Activated CD4-positive, CD25-positive, alpha-beta regulatory T cell treated with anti-CD3 and anti-CD28 coated beads, Interleukin-2, amount 50 U/mL, for 16 hours (primary cell): ENCODE results near the gene PNPLA2.

Experiments used
- DNase-seq: peaks from one replicate; pipeline ENCODE4 v3.0.0-alpha.2; 2020; ENCODE audit warnings: low read depth, low spot score

The PNPLA2 gene

DNA sequence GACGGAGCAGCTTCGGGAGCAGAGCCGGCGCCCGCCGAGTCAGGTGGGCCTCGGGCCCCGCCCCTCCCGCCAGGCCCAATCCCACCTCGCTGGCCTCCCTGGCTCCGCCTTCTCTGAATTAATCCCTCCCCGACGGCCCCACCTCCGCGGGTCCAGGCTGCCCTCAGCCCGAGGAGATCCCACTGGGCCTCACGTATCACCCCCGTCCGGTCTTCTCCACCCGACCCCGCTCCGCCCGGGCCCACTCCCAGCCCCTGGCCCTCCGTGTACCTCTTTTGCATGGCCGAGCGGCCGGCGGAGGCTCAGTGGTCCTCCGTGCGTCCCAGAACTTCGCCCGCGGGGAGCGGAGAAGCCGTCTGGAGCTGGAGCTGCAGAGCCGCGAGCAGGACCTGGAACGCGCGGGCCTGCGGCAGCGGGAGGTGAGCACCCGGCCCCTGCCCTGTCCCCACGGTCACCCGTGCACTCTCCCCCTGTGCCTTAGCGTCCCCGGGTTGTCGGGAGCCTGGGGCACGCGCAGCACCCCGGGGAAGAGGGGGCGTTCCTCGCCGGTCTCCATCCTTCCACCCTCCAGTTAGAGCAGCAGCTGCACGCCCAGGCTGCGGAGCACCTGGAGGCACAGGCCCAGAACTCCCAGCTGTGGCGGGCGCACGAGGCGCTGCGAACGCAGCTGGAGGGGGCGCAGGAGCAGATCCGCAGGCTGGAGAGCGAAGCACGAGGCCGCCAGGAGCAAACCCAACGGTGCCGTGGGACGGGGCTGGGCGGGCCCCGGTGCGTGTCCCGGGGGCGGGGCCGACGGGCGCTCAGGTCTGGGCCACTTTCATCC is 11.8 kb downstream of the PNPLA2 start:
- DNase-seq: no peak

DNA sequence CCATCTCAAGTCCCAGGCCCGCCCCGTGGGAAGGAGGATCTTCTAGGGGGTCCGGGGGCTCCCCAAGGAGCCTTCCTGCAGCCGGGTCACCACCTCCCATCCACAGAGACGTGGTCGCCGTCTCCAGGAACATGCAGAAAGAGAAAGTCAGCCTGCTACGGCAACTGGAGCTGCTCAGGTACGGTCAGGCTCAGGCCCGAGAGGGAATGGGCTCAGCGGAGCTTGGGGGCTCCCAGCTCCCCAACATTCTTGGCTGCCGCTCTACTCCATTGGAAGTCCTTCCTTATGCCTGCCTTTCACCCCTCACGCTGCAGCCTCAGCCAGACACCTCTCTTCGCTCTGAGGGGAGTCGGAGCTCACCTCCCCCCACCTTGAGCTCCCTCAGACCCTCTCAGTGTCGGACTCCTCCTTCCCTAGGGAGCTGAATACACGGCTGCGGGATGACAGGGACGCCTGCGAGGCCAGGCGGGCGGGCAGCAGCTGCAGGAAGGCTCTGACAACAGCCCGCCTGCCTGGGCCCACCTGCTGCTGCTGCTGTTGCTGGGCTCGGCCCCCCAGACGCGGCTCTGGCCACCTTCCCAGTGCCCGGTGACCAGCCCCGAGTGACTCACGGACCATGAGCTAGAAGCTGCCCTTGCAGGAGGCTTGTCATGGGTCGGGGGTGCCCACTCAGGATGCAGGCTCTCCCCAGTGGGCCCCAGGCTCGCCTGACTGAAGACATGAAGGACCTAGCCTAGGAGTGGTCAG is 12.6 kb downstream of the PNPLA2 start:
- DNase-seq: no peak

DNA sequence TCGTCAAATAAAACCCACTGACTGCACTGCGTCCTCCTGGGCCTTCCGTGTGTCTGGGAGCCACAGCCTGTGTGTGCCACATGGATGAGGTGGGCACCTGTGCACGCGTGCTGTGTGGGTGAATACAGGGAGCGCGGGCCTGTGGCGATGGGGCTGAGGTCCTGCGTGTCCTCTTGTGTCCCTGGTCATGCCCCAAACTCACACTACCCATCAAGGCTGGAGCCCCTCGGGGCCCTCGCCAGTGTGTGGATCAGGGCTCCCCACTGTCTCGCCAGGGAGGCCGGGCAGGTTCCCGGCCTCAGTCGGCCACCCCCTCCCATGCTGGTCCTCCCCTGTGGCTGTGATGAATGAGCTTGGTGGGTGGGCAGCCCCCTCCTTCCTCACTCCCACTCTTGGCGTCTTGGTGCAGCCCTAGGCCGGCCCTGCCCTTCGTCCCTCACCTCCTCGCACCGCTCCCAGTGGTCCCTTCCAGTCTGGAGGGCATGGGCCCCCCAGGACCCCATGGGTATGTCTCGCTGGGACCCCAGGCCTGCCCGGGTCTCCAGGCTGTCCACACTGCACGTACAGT is 13.3 kb downstream of the PNPLA2 start:
- DNase-seq: no peak

DNA sequence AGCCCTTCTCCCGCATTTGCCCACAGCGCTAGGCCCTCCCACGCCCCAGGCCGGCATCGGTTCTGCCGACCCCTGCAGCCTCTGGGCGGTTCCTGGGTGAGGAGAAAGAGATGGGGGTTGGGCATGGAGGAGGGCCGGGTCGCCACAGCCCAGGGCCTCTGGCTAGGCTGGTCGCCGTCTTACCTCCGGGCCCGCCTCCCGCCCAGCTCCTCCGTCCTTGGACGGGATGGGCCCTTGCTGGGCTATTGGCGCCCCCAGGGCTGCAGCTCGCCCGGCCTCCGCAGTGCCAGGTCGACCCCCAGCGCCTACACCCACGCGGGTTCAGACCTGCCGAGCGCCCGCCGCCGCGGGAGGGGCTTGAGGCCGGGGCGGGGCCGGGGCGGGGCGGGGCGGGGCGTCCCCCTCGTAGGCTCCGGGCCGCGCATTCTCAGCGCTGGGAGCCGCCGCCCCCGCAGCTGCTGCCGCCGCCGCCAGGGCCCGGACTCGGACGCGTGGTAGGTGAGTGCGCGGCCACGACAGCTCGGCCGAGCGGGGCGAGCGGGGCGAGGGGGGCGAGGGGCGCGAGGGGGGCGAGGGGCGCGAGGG is 13.9 kb downstream of the PNPLA2 start, which contains the start of gene CD151:
Gene CD151 (plus strand): TSS at position 424 of the 585 bp plus-strand sequence. CDS start 3,118 bp downstream, outside the sequence.
- no peak for DNase-seq

DNA sequence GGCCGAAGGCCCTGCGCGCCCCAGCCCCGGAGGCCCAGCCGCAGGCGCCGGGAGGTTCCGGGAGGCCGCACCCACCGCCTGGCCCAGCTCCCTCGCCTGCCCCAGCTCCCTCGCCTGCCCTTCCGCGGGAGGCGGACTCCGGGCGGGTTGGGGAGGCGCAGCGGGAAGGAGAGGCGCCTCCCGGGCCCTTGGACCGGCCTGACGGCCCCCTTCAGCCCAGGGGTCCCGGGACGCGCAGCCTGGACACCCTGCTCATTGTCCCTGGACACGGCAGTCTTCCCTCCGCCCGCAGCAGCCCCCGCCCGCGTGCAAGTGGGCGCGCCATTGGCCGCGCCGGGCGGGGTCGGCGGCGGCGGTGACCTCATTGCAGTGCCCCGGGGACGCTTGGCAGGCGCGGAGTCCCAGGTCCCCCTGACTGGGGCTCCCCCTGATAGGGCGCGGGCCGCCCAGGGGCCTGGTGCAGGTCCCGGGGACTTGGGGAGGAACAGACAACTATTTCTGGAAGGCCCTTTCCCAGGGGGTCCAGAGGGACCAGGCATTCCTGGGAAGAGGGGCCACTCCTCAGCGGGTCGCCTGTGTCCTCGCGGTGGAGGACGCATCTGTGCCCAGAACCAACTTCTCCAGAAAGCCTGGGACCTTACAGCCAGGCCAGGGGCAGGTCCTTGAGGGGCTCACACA is 14.5 kb downstream of the PNPLA2 start:
- DNase-seq: no peak

DNA sequence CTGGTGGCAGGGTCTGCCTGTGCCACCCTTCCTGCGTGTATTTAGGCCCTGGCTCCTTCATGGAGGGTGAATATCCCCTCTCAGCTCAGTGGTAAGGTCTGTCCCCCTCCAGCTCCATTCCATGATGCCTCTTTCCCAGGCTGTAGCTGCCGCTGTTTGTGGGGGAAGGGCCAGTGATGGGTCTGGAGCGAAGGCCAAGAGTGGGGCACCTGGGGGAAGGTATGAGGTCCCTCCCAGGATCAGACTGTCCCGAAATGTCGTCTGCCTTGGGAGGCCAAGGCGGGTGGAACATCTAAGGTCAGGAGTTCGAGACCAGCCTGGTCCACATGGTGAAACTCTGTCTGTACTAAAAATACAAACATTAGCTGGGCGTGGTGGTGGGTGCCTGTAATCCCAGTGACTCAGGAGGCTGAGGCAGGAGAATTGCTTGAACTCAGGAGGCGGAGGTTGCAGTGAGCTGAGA is 15.2 kb downstream of the PNPLA2 start:
- DNase-seq: no peak

DNA sequence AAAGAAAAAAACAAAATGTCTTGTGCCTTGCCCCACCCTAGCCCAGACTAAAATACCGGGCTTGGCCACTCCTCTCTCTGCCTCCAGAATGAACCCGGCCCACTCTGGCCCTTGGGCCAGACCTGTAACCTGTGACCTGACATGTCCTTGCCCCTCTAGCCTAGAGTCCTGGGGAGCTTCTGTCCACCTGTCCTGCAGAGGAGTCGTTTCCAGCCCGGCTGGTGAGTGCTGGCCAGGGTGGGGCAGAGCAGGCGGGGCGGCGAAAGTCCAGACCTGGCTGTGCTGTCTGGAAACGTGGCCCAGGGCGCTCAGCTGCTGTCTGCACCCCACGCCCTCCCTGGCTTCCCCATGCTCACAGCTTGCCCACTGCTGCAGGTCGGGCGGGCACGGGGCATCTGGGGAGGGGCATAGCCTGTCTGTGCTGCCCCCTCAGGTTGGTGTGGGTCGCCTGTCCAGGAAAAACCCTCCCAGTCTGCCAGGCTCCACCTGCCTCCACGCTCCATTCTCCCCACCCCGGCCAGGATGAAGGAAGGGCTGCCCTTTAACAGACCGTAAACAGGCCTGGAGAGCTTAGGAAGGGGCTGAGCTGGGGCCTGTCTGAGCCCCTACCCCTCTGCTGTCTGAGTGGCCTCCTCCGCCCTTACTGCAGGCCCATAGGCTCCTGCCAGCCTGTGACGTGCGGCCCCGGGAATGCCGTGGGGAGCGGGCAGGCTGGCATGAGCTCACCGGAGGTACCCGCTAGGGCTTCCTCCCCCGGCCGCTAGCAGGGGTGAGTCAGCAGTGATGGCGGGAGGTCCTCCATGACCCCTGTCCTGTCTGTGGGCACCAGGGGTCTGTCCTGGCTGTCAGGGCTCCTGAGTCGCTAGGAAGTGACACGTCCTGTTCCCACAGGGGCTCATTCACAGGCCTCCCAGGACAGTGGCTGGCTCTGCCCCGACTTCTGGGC is 15.9 kb downstream of the PNPLA2 start:
- no peak for DNase-seq

DNA sequence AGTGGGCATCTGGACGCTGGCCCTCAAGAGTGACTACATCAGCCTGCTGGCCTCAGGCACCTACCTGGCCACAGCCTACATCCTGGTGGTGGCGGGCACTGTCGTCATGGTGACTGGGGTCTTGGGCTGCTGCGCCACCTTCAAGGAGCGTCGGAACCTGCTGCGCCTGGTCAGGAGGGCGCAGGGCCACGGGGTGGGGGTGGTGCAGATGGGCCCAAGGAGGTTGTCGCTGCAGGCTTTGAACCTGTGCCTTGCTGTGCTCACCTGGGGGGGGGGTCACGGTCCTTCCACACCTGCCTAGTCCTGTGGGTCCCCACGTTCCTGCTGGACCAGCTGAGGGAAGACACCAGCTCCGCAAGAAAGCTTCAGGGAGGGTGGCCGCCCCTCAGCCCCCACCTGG is 17.6 kb downstream of the PNPLA2 start:
- no peak for DNase-seq

DNA sequence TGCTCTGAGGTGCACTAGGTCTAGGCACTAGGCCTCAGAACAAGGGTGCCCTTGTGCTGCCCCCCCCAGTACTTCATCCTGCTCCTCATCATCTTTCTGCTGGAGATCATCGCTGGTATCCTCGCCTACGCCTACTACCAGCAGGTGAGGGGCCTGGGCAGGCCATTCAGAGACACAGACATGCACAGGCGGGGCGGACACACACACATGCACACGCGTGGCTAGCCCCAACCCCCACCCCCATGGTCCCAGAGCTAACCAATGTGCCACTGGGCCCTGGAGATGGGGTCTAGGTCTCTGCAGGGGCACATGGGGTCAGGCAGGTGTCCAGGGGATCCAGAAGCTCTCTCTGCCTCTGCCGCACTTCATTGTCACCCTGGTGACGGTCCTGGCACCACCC is 18.0 kb downstream of the PNPLA2 start:
- DNase-seq: no peak

DNA sequence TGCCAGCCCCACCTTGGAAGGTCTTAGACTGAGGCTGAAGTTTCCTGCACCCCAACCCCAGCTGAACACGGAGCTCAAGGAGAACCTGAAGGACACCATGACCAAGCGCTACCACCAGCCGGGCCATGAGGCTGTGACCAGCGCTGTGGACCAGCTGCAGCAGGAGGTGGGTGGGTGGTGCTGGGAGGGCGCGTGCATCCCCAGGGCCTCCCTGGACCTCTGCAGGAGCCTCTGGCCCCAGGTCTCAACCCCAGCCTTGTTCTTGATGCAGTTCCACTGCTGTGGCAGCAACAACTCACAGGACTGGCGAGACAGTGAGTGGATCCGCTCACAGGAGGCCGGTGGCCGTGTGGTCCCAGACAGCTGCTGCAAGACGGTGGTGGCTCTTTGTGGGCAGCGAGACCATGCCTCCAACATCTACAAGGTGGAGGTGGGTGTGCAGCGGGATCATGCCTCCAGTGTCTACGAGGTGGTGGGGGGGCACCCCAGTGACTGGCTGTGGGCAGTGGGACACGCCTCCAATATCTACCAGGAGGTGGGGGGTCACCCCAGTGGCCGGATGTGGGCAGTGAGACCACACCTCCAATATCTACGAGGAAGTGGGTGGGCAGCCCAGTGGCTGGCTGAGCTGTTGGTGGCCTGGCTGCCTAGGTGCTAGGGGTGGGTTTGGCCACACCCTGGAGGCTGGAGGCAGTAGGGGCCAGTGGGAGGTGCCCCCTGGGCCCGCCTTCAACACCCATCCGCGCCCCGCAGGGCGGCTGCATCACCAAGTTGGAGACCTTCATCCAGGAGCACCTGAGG is 18.7 kb downstream of the PNPLA2 start:
- DNase-seq: no peak

DNA sequence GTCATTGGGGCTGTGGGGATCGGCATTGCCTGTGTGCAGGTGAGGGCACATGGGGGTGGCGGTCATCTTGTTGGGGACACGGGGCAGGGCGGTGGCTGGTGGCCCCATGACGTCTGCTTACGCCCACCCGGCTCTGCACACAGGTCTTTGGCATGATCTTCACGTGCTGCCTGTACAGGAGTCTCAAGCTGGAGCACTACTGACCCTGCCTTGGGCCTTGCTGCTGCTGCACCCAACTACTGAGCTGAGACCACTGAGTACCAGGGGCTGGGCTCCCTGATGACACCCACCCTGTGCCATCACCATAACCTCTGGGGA is 19.2 kb downstream of the PNPLA2 start:
- no peak for DNase-seq

DNA sequence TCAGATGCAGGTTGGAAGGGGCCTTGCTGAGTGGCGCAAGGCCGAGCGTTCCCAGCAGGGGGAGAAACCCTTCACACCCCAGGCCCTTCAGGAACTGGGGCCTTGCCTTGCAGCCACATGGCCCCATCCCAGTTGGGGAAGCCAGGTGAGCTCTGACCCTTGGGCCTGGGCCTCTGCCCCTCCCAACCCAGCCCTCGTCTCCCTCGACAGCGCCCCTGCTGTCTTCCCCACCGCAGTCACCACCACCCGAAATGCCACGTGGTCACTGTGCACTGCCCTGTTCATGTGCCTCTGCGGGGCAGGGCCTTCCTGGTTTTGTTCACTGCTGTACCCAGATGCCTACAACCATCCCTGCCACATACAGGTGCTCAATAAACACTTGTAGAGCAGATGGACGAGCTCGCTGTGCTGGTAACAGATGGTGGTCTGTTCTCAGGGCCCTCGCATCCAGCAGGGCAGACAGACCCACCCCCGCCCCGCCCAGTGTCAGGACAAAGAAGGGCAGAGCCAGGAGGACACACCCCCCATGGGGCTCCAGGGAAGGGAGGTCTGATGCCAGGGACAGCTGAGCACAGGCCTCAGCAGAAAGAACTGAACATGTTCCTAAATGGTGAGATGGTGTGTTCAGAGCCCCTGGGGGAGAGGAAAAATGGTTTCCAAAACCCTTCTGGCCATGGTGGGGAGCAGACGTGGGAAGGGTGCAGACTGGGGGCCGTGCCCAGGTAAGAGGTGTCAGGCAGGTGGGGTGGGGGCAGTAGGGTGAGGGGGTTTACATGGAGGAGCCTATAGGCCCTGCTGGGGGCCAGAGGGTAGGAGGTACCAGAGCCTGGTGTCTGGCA is 19.9 kb downstream of the PNPLA2 start:
- DNase-seq: no peak

DNA sequence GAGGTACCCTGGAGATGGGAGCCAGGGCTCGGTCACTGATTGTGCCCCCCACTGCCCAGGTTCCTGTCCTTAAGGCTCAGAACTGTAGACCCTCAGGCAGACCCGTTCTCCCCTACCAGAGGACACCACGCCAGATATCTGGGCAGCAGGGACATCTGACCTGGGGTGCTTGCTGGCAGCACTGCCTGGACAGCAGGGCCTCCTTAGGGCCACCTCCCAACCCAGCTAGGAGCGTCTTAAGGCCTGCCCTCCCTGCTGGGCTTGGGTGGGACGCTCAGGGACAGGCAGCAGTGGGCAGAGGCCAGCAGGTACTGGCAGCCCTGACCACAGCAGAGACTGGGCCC is 20.5 kb downstream of the PNPLA2 start:
- no peak for DNase-seq

DNA sequence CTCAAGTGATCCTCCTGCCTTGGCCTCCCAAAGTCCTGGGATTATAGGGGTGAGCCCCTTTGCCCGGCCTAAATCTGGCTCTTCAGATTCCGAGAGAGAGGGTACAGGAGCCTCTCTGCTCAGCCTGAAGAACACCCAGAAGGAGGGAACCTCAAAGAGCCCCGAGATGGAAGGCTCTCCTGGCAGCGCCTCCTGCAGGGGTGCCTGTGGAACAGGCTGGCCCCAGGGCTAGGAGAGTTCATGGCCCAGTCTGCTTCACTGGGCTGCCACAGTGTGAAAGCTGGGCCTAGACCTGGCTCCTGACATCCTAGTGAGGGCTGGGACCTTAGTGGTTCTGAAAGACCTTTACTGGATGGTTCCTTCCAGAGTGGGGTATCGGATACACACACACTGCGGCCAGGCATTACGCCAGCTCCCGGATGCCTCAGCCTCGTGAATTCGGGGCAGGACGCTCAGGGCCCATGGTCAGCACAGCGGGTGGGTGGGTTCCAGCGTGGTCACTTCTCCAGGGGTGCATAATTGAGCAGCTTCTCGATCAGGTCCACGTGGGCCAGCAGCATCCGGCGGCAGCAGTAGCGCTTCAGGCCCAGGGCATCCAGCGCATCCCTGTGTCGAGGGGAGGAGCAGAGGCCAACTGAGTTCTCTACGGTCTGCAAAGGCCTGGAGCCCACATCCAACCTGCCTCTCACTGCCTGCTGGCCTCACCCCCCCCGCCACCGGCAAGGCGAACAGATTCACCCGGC is 21.3 kb downstream of the PNPLA2 start:
- no peak for DNase-seq

DNA sequence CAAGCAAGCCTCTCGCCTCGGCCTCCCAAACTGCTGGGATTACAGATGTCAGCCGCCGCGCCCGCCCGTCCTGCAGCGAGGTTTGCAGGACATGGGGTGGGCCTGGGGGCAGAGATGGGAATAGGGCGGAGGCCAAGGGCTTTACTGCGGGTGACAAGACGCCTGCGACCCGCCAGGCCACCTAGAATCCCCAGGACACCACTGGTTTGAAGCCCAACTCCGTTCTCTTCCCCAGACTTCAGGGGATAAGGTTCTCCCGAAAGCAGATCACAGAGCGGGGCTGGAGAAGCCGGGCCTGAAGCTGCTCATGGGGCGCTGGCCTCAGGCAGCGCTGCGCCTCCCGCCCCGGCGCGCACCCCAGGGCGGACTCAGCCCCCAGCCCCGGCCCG is 23.3 kb downstream of the PNPLA2 start:
- DNase-seq: no peak

DNA sequence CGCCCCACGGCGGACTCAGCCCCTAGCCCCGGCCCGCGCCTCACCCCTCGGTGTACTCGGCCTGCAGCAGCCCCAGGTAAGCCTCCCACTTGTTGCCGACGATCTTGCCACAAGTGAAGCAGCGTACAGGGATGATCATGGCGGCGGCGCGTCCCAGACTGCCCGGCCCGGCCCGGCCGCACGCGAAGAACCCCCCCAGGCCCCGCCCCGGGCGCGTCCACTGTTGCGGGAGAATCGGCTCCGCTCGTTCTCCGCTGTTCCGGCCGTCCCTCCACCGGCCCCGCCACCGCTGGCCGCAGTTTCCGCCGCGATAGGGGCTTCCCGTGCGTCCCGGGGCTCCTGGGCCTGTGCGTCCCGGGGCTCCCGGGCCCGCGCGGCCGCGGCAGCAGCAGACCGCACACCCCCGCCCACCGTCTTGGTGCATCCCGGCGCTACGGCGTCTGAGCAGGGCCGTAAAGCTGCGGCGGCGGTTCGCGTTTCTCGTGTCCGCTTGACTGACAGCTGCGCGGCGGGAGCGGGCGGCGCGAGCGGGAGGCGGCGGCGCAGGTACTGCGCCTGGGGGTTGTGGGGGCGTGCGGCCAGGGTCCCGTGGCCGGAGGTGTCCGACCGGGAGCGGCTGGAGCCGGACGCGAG is 23.8 kb downstream of the PNPLA2 start, which contains the start of the genes POLR2L and TSPAN4:
Gene POLR2L (minus strand): TSS at position 160 of the 633 bp plus-strand sequence. CDS start 21 bp downstream, at position 139.
Gene TSPAN4 (plus strand): TSS at position 483 of the 633 bp plus-strand sequence. CDS start 7,453 bp downstream, outside the sequence.
- DNase-seq: peak; percentile 78

DNA sequence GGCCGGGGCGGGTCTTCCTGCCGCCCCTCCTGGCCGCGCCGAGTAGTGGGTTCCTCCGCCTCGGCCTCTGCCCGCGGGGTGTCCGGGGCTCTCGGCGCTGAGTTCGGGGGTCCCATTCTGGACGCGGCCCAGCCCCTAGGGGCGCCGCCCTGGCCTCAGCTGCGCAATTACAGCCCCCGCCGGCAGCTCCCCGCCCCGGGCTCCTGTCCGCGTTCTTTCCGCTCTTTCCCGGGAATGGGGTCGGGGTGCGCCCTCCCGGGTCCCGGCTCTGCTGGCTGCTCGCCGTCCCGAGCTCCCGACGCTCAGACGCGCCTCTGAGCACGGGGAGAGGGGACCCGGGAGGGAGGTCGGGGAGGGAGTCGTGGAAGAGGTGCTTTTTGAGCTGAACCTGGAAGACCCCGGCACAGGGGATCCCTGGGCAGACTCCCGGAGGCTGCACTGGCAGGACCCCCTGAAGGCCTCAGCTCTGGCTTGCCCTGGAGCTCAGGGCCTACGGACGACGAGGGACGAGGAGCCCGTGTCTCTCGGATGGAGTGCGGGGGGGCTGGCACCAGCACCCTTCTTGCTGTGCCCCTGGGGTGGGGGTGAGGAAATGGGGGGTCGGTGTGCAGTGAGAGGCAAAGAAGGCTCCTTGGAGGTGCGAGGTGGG is 24.5 kb downstream of the PNPLA2 start:
- DNase-seq: no peak
